ENCODE data around the gene IFT122.
A peak's percentile ranks its signal among the peaks of the same experiment; 100 is the strongest.

The IFT122 gene

DNA sequence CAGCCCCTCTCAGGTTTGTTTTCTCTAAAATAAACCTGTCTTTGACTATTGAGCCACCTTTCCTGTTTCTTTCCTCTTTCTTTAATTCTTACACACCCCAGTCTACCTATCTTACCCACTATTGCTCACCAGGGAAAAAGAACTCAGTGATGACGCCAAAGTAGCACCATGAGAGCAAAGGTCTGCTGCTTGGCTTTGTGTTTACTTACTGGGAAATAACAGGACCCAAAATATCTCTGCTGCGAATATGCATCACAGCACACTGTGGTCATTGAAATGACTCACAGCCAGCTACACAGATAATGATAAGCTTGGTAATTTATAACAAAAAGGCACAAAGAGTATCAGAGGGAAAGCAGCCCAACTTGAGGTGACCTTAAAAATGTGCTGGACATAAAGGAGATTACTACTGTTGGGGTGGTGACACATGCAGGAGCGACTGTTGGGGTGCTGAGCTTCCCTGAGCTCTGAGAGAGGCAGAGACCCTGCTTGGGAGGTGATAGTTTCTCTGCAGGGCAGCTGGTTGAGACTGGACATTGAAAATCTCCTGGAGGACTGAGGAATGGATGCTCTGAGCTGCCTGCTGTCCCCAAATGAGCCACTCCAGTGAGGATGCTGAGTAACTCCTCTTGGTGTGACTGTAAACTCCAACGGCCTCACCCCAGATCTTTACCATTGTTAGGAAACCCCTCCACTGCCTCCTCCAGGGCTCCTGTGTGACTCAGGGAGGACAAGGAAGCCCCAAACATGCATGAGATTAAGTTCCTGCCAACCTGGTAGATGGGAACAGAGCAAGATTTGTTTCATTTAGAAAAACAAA is 26.1 kb upstream of the IFT122 start:
- DNase-seq (ENCODE audit: low read depth in 1 of 2, low spot score in 1 of 2) = no peak

GRCh38 chr3:129415378-129415777 is 24.6 kb upstream of the IFT122 start:
- DNase-seq (ENCODE audit: low read depth in 1 of 2, low spot score in 1 of 2) = no peak

DNA sequence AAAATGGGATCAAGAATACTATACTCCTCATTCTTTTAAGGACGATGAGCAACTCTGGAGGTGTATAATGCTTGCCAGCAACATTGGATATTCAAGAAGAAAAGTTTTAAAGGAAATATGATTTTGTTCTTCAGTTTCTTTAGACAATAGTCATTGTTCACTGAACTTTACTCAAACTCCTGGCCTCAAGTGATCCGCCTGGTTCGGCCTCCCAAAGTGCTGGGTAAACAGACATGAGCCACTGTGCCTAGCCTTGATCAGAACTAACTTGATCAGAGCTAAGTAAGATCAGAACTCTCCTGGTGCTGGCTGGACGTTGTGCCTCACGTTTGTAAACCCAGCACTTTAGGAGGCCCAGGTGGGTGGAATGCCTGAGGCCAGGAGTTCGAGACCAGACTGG is 24.2 kb upstream of the IFT122 start:
- DNase-seq (ENCODE audit: low read depth in 1 of 2, low spot score in 1 of 2) = no peak

DNA sequence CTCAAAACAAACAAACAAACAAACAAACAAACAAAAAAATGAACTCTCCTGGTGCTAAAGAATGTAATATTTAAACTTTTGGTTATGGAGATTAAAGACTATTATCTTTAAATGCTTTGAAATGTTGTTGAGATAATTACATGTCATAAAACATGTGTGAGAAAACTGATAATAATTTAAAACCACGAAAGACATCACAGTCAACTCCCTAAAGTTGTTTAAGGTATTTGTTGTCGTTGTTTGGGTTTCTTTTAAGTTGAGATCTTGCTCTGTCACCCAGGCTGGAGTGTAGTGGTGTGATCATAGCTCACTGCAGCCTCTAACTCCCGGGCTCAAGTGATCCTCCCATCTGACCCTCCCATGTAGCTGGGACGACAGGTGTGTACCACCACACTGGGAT is 23.6 kb upstream of the IFT122 start:
- DNase-seq (ENCODE audit: low read depth in 1 of 2, low spot score in 1 of 2) = no peak

GRCh38 chr3:129417326-129417725 is 22.7 kb upstream of the IFT122 start:
- DNase-seq (ENCODE audit: low read depth in 1 of 2, low spot score in 1 of 2) = no peak

GRCh38 chr3:129418041-129418973 is 21.7 kb upstream of the IFT122 start:
- no peak for DNase-seq (ENCODE audit: low read depth in 1 of 2, low spot score in 1 of 2)

GRCh38 chr3:129419476-129419875 is 20.5 kb upstream of the IFT122 start:
- no peak for DNase-seq (ENCODE audit: low read depth in 1 of 2, low spot score in 1 of 2)

DNA sequence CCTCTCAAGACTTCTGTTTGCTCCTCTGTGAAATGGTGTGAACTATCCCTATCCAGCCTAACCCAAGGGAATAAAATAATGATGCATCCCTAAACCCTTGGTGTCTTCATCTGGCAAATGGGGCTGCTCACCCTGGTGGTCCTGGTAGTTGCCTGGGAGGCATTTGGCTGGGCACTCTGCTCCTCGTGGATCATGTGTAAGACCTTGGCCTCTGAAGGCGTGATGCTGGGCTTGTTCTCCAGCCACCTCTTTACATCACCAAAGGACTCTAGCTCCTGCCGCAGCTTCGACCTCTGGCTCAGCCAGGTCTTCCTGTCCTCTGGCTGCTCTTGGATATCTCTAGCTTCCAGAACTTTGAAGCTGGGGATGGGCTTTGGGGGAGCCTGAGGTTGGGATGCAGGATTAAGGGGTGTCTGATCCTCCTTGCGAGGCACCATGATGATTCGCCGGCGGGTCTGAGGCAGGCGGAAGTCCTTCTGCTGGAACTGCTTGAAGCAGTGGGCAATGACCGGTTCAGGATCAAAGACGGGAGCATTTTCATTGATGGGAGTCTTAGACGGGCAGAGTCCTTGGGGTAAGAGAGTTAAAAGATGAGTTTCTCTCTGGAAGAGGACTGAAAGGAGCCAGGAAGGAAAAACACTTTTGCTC is 18.7 kb upstream of the IFT122 start:
- DNase-seq (ENCODE audit: low read depth in 1 of 2, low spot score in 1 of 2) = no peak

- no peak for DNase-seq (ENCODE audit: low read depth in 1 of 2, low spot score in 1 of 2)
Observed at GRCh38 chr3:129421988-129422745, 17.9 kb upstream of the IFT122 start.

- no peak for DNase-seq (ENCODE audit: low read depth in 1 of 2, low spot score in 1 of 2)
Observed at GRCh38 chr3:129422897-129423296, 17.1 kb upstream of the IFT122 start.

DNA sequence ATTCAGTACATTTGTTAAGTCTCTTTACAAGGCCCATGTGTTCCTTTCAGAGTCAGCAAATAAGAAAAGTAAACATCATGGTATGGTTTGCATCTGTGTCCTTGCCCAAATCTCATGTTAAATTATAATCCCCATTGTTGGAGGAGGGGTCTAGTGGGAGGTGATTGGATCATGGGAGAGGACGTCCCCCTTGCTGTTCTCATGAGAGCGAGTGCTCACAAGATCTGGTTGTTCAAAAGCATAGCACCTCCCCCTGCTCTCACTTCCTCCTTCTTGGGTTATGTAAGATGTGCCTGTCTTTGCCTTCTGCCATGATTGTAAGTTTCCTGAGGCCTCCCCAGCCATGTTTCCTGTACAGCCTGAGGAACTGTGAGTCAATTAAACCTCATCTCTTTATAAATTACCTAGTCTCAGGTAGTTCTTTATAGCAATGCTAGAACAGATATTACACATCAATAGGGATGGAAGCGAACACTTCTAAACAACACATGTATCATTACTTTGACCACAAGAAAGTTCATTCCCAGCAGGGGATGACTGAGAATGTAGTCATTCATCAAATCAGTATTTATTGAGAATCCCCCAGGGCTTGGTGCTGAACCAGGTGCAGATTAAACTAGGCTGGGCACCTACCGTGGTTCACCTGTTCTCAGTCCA is 15.7 kb upstream of the IFT122 start:
- no peak for DNase-seq (ENCODE audit: low read depth in 1 of 2, low spot score in 1 of 2)

DNA sequence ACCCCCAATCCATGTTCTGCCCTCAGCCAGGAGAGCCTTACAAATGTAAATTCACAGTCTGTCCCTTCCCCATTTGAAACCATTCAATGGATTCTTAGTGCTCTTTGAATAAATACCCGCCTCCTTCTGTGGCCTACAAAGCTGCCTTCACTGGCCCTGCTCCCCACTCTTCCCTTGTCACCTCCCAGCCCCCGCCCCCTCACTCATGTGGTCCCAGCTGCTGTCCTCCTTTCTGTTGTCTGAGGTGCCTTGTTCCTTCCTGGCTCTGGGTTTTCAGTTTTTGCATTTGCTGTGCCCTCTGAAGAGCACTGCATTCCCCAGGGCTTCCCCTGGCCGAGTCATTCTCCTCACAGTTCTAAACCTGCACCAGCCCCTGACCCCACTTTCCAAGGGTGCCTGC is 14.8 kb upstream of the IFT122 start:
- DNase-seq (ENCODE audit: low read depth in 1 of 2, low spot score in 1 of 2) = no peak

- no peak for DNase-seq (ENCODE audit: low read depth in 1 of 2, low spot score in 1 of 2)
Observed at GRCh38 chr3:129425619-129426018, 14.4 kb upstream of the IFT122 start.

DNA sequence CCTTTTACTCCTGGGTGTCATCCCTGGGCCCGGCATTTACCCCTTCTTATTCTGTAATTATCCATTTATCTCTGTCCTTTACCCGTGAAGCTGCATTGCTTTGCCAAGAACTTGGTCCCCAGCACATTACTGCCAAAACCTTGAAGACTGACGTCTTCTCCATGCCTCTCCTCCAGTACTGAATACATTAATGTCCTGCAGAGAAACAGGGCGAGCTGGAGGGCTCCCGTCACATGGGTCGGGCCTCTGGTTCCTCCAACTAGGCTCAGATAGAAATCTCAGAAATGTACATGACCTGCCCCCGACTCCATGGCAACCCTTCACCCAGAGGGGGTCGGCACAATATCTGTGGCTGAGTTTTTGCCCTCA is 12.0 kb upstream of the IFT122 start:
- no peak for DNase-seq (ENCODE audit: low read depth in 1 of 2, low spot score in 1 of 2)

DNA sequence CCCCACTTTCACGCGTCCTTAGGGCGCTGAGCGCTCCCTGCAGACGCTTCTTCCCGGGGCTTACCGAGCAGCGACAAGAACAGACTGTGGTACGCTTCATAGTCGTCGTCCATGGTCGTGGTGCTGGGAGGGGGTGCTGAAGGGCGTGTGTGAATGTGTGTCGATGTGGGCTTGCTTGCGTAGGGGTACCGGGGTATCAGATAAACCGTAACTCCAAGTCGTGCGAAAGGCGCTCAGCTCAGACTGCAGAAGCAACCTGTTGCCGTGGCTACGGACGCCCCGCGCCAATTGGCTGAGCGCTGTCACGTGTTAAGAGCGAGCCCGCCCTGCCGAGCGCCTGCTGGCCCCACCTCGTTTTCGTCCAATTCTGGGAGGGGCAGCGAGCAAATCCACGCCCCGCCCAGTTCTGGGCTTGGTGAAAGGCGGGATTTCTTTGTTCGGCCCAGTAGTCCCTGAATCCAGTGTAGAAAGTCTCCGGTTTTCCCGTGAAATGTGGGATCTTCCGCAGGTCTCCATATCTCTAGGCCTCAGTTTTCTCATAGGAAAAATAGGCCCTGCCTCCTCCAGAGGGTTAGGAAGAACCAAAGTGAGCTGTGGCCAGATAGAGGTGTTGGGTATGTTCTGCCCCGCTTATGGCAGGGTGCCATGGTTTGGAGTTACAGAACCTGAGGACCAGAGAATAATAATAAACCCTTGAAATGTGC is 11.5 kb upstream of the IFT122 start, which contains the start of gene EFCAB12:
Gene EFCAB12 (minus strand): TSS at position 261 of the 704 bp plus-strand sequence. CDS start 148 bp downstream, at position 113.
- DNase-seq (ENCODE audit: low read depth in 1 of 2, low spot score in 1 of 2) = peak; percentile 77 to 80

DNA sequence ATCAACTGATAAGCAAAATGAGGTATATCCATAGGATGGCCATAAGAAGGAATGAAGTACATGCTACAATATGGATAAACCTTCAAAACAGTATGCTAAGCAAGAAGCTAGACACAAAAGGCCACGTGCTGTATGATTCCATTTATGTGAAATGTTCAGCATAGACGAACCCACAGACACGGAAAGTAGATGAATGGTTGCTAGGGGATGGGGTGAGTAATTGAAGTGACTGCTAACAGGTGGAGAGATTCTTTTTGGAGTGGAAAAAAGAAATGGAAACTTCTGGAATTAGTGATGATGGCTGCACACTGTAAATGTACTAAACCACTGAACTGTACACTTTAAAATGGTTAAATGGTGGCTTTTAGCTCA is 11.0 kb upstream of the IFT122 start:
- no peak for DNase-seq (ENCODE audit: low read depth in 1 of 2, low spot score in 1 of 2)

DNA sequence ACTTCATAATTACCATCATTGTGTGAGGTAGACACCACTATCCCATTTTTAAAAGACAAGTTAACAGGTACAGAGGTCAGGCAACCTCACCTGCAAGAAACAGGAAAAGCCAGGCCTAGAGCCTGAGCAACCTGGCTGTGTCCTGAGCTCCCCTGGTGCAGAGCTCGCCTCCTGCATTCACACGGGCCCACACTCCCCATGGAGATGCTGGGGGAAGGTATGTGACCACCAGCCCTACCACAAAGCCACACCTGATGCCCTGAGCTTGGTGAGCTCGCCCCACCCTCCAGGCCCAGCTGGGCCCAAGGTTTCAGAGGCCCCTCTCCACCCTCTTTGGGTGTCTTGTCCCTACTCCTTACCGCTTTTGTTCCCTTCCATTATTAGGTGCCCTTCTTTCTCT is 10.4 kb upstream of the IFT122 start:
- DNase-seq (ENCODE audit: low read depth in 1 of 2, low spot score in 1 of 2) = no peak

DNA sequence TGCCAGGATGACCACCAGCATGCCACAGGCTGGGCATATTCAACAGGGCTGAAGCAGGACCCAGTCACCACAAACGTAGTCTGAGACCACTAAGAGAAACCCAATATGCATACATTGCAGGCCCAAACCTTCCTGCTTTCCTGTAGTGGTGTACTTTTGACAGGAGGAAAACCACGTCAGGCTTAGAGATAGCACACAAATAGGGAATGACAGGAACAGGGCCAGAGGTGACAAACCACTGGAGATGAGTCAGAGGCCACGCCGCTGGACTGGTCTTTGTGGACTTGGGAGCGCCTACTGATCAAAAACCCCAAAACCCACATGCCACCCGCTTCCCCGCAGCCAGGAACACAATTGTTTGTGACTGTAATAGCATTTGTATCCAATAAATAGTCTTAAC is 8.0 kb upstream of the IFT122 start:
- DNase-seq (ENCODE audit: low read depth in 1 of 2, low spot score in 1 of 2) = no peak

DNA sequence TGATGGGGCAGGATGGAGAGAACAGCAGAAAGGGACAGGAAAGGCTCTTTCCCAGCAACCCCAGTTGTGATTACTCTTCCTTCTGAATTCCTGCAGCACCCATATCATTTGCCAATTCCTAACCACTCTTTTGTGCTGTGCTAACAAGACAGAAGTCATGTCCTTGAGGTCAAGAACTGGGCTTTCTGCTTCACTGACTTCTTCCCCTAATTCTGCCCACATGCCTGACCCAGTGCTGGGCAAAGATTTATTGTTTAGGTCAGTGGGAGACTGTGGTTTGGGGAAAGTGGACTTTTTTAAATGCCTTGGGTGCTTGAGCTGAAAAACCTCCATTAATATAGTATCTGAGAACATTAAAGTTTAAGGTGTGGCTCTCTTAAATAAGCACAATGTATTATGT is 7.4 kb upstream of the IFT122 start:
- DNase-seq (ENCODE audit: low read depth in 1 of 2, low spot score in 1 of 2) = no peak

- DNase-seq (ENCODE audit: low read depth in 1 of 2, low spot score in 1 of 2) = no peak
Observed at GRCh38 chr3:129433565-129433964, 6.5 kb upstream of the IFT122 start.

Measured in activated T-helper 1 cell treated with anti-CD3 and anti-CD28 coated beads, Interleukin-2, amount 50 U/mL, for 16 hours (primary cell).